Right atrium auricular region (tissue), 2 donors: ENCODE data around the gene PAIP2. TPM values are rescaled to one million over a fixed set of nuclear protein-coding genes. Genes with fewer than 3 reads are reported as not detected.

Experiments used
- DNase-seq: peaks from one replicate; pipeline ENCODE4 v3.0.0-alpha.2; 2019; ENCODE audit warnings: low spot score
- H3K27ac ChIP-seq, 2 donors: fragments of 200-600 bp; sonication (generic); 1 replicate in 1 of 2; 2 replicates in 1 of 2; pipeline ENCODE4 v1.5.1; 2016 to 2019
- H3K27me3 ChIP-seq, 2 donors: fragments of 200-600 bp; sonication (generic); one replicate each; pipeline versions ENCODE4 v1.5.1 to v1.6.0; 2017 to 2019
- H3K36me3 ChIP-seq: fragments of 200-600 bp; sonication (generic); one replicate; pipeline ENCODE4 v1.5.1; 2016
- H3K4me1 ChIP-seq, 2 donors: fragments of 200-600 bp; sonication (generic); one replicate each; pipeline versions ENCODE4 v1.5.1 to v1.6.0; 2017 to 2019
- H3K4me3 ChIP-seq, 2 donors: fragments of 200-600 bp; sonication (generic); 1 replicate in 1 of 2; 2 replicates in 1 of 2; pipeline ENCODE4 v1.5.1; 2017 to 2019; ENCODE audit warnings: mild to moderate bottlenecking in 1 of 2, moderate library complexity in 1 of 2
- H3K9me3 ChIP-seq, 2 donors: fragments of 200-600 bp; sonication (generic); one replicate each; pipeline ENCODE4 v1.5.1; 2019
- total RNA-seq, 2 donors: library from RNA; depleted of rRNA; stranded (reverse); fragments of >200 nt; gene quantifications; one replicate each; pipeline ENCODE4 v1.1.0, GENCODE V29; 2016
- TF ChIP-seq, protein P1 (sequence below), 2 donors: fragments of 200-600 bp; sonication (generic); IDR thresholded peaks; one replicate each; pipeline ENCODE4 v1.5.1; 2019; ENCODE audit warnings: antibody characterized with exemption in 2 of 2

PAIP2 gene
- total RNA-seq, 2 donors from 2014 or later: 97.6 to 156 TPM

DNA sequence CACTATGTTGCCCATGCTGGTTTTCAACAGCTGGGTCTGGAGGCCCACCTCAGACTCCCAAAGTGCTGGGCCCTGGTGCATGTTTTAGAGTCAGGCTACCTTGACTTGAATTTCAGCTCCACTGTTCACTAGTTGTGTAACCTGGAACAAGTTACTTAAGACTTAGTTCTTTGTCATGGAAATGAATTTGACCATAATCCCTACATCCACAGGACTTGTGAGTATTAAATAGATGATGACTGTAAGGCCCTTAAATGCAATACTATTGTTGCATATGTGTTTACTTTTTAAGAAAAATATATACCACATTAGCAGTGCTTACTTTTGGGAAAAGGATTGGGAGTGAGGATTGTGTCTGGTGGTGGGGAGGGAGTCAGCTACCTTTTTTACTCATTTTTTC, 16.4 kb downstream of the PAIP2 start:
- Histone ChIP-seq H3K4me1 (no peaks in the 10 kb centered on the region), H3K9me3 (no peaks in the 10 kb centered on the region), H3K27ac (no peak overlapping the region), H3K4me3 (no peak overlapping the region), H3K36me3 (no peaks in the 10 kb centered on the region), H3K27me3 (no peaks in the 10 kb centered on the region)
- TF ChIP-seq, protein P1, sequence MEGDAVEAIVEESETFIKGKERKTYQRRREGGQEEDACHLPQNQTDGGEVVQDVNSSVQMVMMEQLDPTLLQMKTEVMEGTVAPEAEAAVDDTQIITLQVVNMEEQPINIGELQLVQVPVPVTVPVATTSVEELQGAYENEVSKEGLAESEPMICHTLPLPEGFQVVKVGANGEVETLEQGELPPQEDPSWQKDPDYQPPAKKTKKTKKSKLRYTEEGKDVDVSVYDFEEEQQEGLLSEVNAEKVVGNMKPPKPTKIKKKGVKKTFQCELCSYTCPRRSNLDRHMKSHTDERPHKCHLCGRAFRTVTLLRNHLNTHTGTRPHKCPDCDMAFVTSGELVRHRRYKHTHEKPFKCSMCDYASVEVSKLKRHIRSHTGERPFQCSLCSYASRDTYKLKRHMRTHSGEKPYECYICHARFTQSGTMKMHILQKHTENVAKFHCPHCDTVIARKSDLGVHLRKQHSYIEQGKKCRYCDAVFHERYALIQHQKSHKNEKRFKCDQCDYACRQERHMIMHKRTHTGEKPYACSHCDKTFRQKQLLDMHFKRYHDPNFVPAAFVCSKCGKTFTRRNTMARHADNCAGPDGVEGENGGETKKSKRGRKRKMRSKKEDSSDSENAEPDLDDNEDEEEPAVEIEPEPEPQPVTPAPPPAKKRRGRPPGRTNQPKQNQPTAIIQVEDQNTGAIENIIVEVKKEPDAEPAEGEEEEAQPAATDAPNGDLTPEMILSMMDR (IDR thresholded peaks at IDR 0.05): no peak
- no peak for DNase-seq

DNA sequence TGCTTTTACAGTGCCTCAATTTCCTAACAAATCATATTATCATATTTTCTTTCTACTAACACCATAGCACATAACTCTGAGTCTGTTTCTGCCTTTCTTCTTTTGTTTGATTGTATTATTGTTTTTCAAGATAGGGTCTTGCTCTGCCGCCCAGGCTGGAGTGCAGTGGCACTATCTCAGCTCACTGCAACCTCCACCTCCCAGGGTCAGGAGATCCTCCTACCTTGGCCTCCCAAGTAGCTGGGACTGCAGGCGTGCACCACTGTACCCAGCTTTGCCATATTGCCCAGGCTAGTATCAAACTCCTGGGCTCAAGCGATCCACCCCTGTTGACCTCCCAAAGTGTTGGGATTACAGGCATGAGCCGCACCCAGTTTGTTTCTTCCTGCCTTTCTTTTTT, 18.7 kb downstream of the PAIP2 start:
- TF ChIP-seq, protein P1 (IDR thresholded peaks at IDR 0.05): no peak
- H3K4me1 ChIP-seq: no peaks in the 10 kb centered on the region
- no peak for DNase-seq

DNA sequence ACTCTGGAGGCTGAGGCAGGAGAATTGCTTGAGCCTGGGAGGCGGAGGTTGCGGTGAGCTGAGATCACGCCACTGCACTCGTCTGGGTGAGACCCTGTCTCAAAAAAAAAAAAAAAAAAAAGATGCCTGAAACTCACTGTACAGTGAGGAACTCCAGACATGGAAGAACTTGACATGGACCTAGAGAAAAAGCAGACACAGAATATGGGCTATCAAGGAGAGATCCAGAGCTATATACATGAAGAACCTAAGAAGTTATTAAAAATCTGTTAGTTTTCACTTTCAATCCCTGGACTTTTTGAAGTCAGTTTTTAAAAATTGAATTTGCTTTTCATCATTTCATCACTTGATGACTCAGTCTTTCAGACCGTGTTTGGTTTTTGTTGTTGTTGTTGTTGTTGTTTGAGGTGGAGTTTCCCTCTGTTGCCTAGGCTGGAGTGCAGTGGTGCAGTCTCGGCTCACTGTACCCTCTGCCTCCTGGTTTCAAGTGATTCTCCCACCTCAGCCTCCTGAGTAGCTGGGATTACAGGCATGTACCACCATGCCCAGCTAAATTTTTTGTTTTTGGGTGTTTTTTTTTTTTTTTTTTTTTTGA, 20.3 kb downstream of the PAIP2 start:
- H3K27ac ChIP-seq: no peak overlapping the region
- no peak overlapping the region for H3K4me3 ChIP-seq
- no peaks in the 10 kb centered on the region for H3K4me1 ChIP-seq
- no peaks in the 10 kb centered on the region for H3K27me3 ChIP-seq
- H3K36me3 ChIP-seq: peaks cover 34% of the 10 kb centered on the region
- no peak for DNase-seq
- H3K9me3 ChIP-seq: no peaks in the 10 kb centered on the region
- TF ChIP-seq, protein P1 (IDR thresholded peaks at IDR 0.05): no peak

More for the DNA sequence above, 18.7 kb downstream of the PAIP2 start:
- Histone ChIP-seq H3K4me3 (no peak overlapping the region), H3K36me3 (peaks cover 19% of the 10 kb centered on the region), H3K27me3 (no peaks in the 10 kb centered on the region), H3K27ac (no peak overlapping the region), H3K9me3 (no peaks in the 10 kb centered on the region)

DNA sequence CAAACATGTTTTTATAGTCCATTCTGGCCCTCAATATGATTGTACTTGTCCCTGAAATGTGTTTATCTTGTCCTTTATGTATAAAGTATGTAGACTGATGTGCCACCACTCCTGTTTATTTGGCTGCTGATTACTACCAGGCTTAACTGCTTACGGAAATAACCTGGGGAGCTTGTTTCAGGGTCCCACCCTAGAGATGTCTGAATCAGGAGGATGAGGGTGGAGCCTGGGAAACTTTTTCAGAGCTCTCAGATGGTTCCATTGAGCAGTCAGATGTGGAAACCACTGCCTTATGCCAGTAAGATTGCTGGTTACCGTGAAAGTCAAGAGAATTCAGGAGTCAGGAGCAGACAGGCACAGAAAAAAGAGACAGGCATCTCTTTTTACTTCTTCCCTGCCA, 22.3 kb downstream of the PAIP2 start:
- Histone ChIP-seq H3K27me3 (no peaks in the 10 kb centered on the region), H3K27ac (no peak overlapping the region), H3K9me3 (no peaks in the 10 kb centered on the region), H3K4me1 (peaks cover 0 to 7% of the 10 kb centered on the region in 2 donors), H3K36me3 (peaks cover 50% of the 10 kb centered on the region), H3K4me3 (no peak overlapping the region)
- DNase-seq: no peak
- TF ChIP-seq, protein P1 (IDR thresholded peaks at IDR 0.05): no peak

DNA sequence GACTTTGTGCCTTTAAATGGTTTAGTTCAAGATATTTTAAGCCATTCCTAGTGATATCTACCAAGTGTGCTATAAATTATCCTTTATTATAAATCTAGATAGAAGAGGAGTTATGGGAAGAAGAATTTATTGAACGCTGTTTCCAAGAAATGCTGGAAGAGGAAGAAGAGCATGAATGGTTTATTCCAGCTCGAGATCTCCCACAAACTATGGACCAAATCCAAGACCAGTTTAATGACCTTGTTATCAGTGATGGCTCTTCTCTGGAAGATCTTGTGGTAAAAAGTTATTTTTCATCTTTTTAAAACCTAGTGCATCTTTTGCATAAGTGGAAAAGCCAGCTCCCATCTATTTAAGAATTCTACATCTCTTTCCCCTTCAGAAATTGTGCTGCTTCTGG, 22.8 kb downstream of the PAIP2 start:
- H3K36me3 ChIP-seq: peaks cover 55% of the 10 kb centered on the region
- DNase-seq: no peak

More for the DNA sequence above, 22.8 kb downstream of the PAIP2 start:
- Histone ChIP-seq H3K4me3 (no peak overlapping the region), H3K27me3 (no peaks in the 10 kb centered on the region), H3K9me3 (no peaks in the 10 kb centered on the region), H3K4me1 (peaks cover 0 to 7% of the 10 kb centered on the region in 2 donors), H3K27ac (no peak overlapping the region)
- TF ChIP-seq, protein P1 (IDR thresholded peaks at IDR 0.05): no peak
